ENCODE measurements around the gene GPS1.

The GPS1 gene

GRCh38 chr17:82092628-82092994 lies 40.9 kb downstream of the GPS1 start:
- Histone ChIP-seq H2BK12ac (ENCODE audit: low read length) (no peak overlapping the region), H4K12ac (ENCODE audit: low read depth, low read length) (no peak overlapping the region), H3K27me3 (ENCODE audit: insufficient read depth, low read length) (no peaks in the 10 kb centered on the region), H3K4ac (ENCODE audit: low read depth, low read length) (no peak overlapping the region), H3K18ac (ENCODE audit: low read length) (no peak overlapping the region), H3K79me1 (ENCODE audit: low read length) (peaks cover 10% of the 10 kb centered on the region), H3K4me2 (ENCODE audit: low read length) (no peak overlapping the region), H2BK120ac (ENCODE audit: insufficient read depth, low read length, poor library complexity) (no peak overlapping the region), H3K14ac (ENCODE audit: low read length) (no peak overlapping the region), H3K9me3 (ENCODE audit: insufficient read depth, low read depth, low read length) (peaks cover 5% of the 10 kb centered on the region), H2BK5ac (ENCODE audit: low read depth, low read length, poor library complexity) (no peak overlapping the region), H4K8ac (ENCODE audit: low read depth, low read length) (no peak overlapping the region), H2AFZ (ENCODE audit: insufficient read depth, low read length, poor library complexity) (no peak overlapping the region), H3K4me1 (ENCODE audit: control insufficient read depth in 1 of 2, insufficient read depth in 2 of 2, low read length in 2 of 2) (peaks cover 15 to 20% of the 10 kb centered on the region in 2 experiments), H3K9ac (ENCODE audit: low read length) (no peak overlapping the region), H4K91ac (ENCODE audit: low read depth, low read length) (no peak overlapping the region), H3K27ac (ENCODE audit: low read depth, low read length) (no peak overlapping the region), H3K23ac (ENCODE audit: low read length) (no peak overlapping the region), H3K4me3 (ENCODE audit: low read depth, low read length) (no peak overlapping the region), H2AK5ac (ENCODE audit: low read length) (no peak overlapping the region), H3K79me2 (ENCODE audit: control insufficient read depth, insufficient read depth, low read length, poor library complexity) (peaks cover 20% of the 10 kb centered on the region), H3K36me3 (ENCODE audit: control insufficient read depth in 1 of 2, insufficient read depth in 2 of 2, low read length in 2 of 2) (peaks cover 84% of the 10 kb centered on the region in 2 experiments)
- WGBS (ENCODE audit: extremely low coverage, insufficient coverage, insufficient read length), result no CpG with 5 or more reads among the region's 20 CpGs
- DNase-seq, result no peak

DNA sequence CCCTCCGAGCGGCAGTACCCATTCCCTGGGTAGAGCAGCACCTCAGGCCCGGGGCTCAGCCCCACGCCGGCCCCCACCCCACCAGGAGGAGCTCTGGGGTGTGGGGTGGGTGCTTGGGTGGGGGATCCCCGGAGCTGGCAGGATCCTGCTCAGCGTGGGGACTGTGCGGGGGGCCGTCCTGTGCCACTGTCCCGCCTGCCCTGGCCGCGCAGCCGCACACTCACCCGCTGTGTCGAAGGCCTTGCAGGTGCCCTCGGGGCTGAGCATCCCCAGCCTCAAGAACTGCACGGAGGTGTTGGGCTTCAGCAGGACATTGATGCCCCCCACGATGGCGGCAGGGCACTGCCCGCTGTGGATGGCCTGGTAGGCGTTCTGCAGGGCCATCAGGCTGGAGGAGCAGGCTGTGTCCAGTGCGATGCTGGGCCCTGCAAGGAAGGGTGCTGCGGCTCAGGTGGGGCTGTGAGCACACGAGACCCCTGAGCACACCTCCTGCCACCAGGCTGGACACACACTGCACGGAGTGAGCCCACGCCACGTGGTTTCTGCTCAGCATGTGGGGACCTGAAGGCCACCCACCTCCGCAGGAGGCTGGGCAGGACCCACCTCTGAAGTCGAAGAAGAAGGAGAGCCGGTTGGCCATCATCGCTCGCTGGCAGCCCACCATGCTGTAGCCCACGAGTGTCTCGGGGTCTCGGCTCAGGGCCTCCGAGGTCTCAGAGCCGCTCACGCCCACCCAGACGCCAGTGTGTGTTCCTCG lies 41.5 kb downstream of the GPS1 start:
- Histone ChIP-seq H3K9ac (ENCODE audit: low read length) (no peak overlapping the region), H2BK12ac (ENCODE audit: low read length) (no peak overlapping the region), H4K8ac (ENCODE audit: low read depth, low read length) (no peak overlapping the region), H3K79me2 (ENCODE audit: control insufficient read depth, insufficient read depth, low read length, poor library complexity) (peaks cover 23% of the 10 kb centered on the region), H3K9me3 (ENCODE audit: insufficient read depth, low read depth, low read length) (peaks cover 5% of the 10 kb centered on the region), H3K27me3 (ENCODE audit: insufficient read depth, low read length) (no peaks in the 10 kb centered on the region), H2BK120ac (ENCODE audit: insufficient read depth, low read length, poor library complexity) (no peak overlapping the region), H3K79me1 (ENCODE audit: low read length) (peaks cover 14% of the 10 kb centered on the region), H3K4me1 (ENCODE audit: control insufficient read depth in 1 of 2, insufficient read depth in 2 of 2, low read length in 2 of 2) (peaks cover 15 to 20% of the 10 kb centered on the region in 2 experiments), H3K23ac (ENCODE audit: low read length) (no peak overlapping the region), H2BK5ac (ENCODE audit: low read depth, low read length, poor library complexity) (no peak overlapping the region), H4K91ac (ENCODE audit: low read depth, low read length) (no peak overlapping the region), H4K12ac (ENCODE audit: low read depth, low read length) (no peak overlapping the region), H3K27ac (ENCODE audit: low read depth, low read length) (no peak overlapping the region), H3K4me3 (ENCODE audit: low read depth, low read length) (no peak overlapping the region), H3K4ac (ENCODE audit: low read depth, low read length) (no peak overlapping the region), H3K14ac (ENCODE audit: low read length) (no peak overlapping the region), H3K36me3 (ENCODE audit: control insufficient read depth in 1 of 2, insufficient read depth in 2 of 2, low read length in 2 of 2) (peaks cover 79% of the 10 kb centered on the region in 2 experiments), H2AK5ac (ENCODE audit: low read length) (no peak overlapping the region), H3K4me2 (ENCODE audit: low read length) (no peak overlapping the region), H3K18ac (ENCODE audit: low read length) (no peak overlapping the region), H2AFZ (ENCODE audit: insufficient read depth, low read length, poor library complexity) (no peak overlapping the region)
- no CpG with 5 or more reads among the region's 40 CpGs for WGBS (ENCODE audit: extremely low coverage, insufficient coverage, insufficient read length)
- no peak for DNase-seq

- Histone ChIP-seq H2BK5ac (ENCODE audit: low read depth, low read length, poor library complexity) (no peak overlapping the region), H3K79me1 (ENCODE audit: low read length) (peaks cover 27% of the 10 kb centered on the region), H2BK12ac (ENCODE audit: low read length) (no peak overlapping the region), H4K91ac (ENCODE audit: low read depth, low read length) (no peak overlapping the region), H3K27ac (ENCODE audit: low read depth, low read length) (no peak overlapping the region), H4K12ac (ENCODE audit: low read depth, low read length) (no peak overlapping the region), H3K36me3 (ENCODE audit: control insufficient read depth in 1 of 2, insufficient read depth in 2 of 2, low read length in 2 of 2) (peaks cover 59% of the 10 kb centered on the region in 2 experiments), H3K14ac (ENCODE audit: low read length) (no peak overlapping the region), H3K4me3 (ENCODE audit: low read depth, low read length) (no peak overlapping the region), H3K9me3 (ENCODE audit: insufficient read depth, low read depth, low read length) (peaks cover 5% of the 10 kb centered on the region), H3K79me2 (ENCODE audit: control insufficient read depth, insufficient read depth, low read length, poor library complexity) (peaks cover 31% of the 10 kb centered on the region), H3K9ac (ENCODE audit: low read length) (no peak overlapping the region), H3K4me1 (ENCODE audit: control insufficient read depth in 1 of 2, insufficient read depth in 2 of 2, low read length in 2 of 2) (peaks cover 26 to 30% of the 10 kb centered on the region in 2 experiments), H2AK5ac (ENCODE audit: low read length) (no peak overlapping the region), H3K23ac (ENCODE audit: low read length) (no peak overlapping the region), H4K8ac (ENCODE audit: low read depth, low read length) (no peak overlapping the region), H2BK120ac (ENCODE audit: insufficient read depth, low read length, poor library complexity) (no peak overlapping the region), H3K27me3 (ENCODE audit: insufficient read depth, low read length) (no peaks in the 10 kb centered on the region), H3K18ac (ENCODE audit: low read length) (no peak overlapping the region), H3K4me2 (ENCODE audit: low read length) (peak overlapping the region; percentile 95), H3K4ac (ENCODE audit: low read depth, low read length) (peak overlapping the region; percentile 1), H2AFZ (ENCODE audit: insufficient read depth, low read length, poor library complexity) (no peak overlapping the region)
- no CpG with 5 or more reads among the region's 37 CpGs for WGBS (ENCODE audit: extremely low coverage, insufficient coverage, insufficient read length)
- DNase-seq, result no peak
Measured at GRCh38 chr17:82094931-82095776, 43.5 kb downstream of the GPS1 start.

GRCh38 chr17:82095777-82096708 lies 44.3 kb downstream of the GPS1 start:
- Histone ChIP-seq H4K91ac (ENCODE audit: low read depth, low read length) (no peak overlapping the region), H2AFZ (ENCODE audit: insufficient read depth, low read length, poor library complexity) (no peak overlapping the region), H3K79me2 (ENCODE audit: control insufficient read depth, insufficient read depth, low read length, poor library complexity) (peaks cover 31% of the 10 kb centered on the region), H3K36me3 (ENCODE audit: control insufficient read depth in 1 of 2, insufficient read depth in 2 of 2, low read length in 2 of 2) (peaks cover 50% of the 10 kb centered on the region in 2 experiments), H3K79me1 (ENCODE audit: low read length) (peaks cover 27% of the 10 kb centered on the region), H3K9me3 (ENCODE audit: insufficient read depth, low read depth, low read length) (peaks cover 5% of the 10 kb centered on the region), H4K8ac (ENCODE audit: low read depth, low read length) (no peak overlapping the region), H3K4me2 (ENCODE audit: low read length) (peak overlapping the region; percentile 95), H3K14ac (ENCODE audit: low read length) (no peak overlapping the region), H3K23ac (ENCODE audit: low read length) (no peak overlapping the region), H3K27ac (ENCODE audit: low read depth, low read length) (no peak overlapping the region), H3K4me3 (ENCODE audit: low read depth, low read length) (peak overlapping the region; percentile 88), H2AK5ac (ENCODE audit: low read length) (no peak overlapping the region), H3K18ac (ENCODE audit: low read length) (peak overlapping the region; percentile 12), H2BK120ac (ENCODE audit: insufficient read depth, low read length, poor library complexity) (no peak overlapping the region), H3K27me3 (ENCODE audit: insufficient read depth, low read length) (no peaks in the 10 kb centered on the region), H3K4ac (ENCODE audit: low read depth, low read length) (peak overlapping the region; percentile 92), H4K12ac (ENCODE audit: low read depth, low read length) (no peak overlapping the region), H3K9ac (ENCODE audit: low read length) (no peak overlapping the region), H3K4me1 (ENCODE audit: control insufficient read depth in 1 of 2, insufficient read depth in 2 of 2, low read length in 2 of 2) (peaks cover 30 to 34% of the 10 kb centered on the region in 2 experiments), H2BK5ac (ENCODE audit: low read depth, low read length, poor library complexity) (no peak overlapping the region), H2BK12ac (ENCODE audit: low read length) (no peak overlapping the region)
- DNase-seq, result peak; percentile 41 to 61
- no CpG with 5 or more reads among the region's 35 CpGs for WGBS (ENCODE audit: extremely low coverage, insufficient coverage, insufficient read length)
